ENCODE results near the gene IL11RA. TPM values are rescaled to one million over a fixed set of nuclear protein-coding genes. Genes with fewer than 3 reads are reported as not detected.

IL11RA gene
- total and polyA plus RNA-seq, 10 of the 15 experiments (the other 5 are each of a cell fraction or from before 2014, with no cell fraction given): 0.32 to 5.8 (median 2.2) TPM

- ChIA-PET CTCF (interaction anchor here (1.4 kb wide), 1 partner anchor 9 kb away, joined by 3 read pairs; no protein-coding TSS in a partner anchor), POLR2A (no interaction called here), RAD21 (ENCODE audit: unreplicated experiment) (no interaction called here), SMC1A (ENCODE audit: uncharacterized antibody, unreplicated experiment) (no interaction called here)
- in situ Hi-C loops (cut with MboI): no loop called here
- Histone ChIP-seq H4K20me1 (ENCODE audit: control insufficient read depth, insufficient read depth) (no peaks in the 10 kb centered on the region), H3K9me3 (replicated peaks; ENCODE audit: control insufficient read depth, insufficient read depth, low read length) (no peaks in the 10 kb centered on the region), H3K9ac (ENCODE audit: control insufficient read depth, insufficient read depth, low read length) (no peak overlapping the region), H3K27me3 (replicated peaks in 1 of 2; ENCODE audit: control insufficient read depth in 2 of 2, insufficient read depth in 2 of 2, low read length in 1 of 2) (peaks cover 0 to 1% of the 10 kb centered on the region in 2 experiments; a peak in 1 of 4 replicates), H3K79me2 (ENCODE audit: control insufficient read depth, insufficient read depth, low read length) (no peaks in the 10 kb centered on the region), H3K27ac (ENCODE audit: control insufficient read depth, insufficient read depth) (no peak overlapping the region), H3K36me3 (ENCODE audit: control insufficient read depth in 2 of 2, insufficient read depth in 2 of 2, low read length in 1 of 2) (no peaks in the 10 kb centered on the region), H3K4me1 (ENCODE audit: control insufficient read depth, insufficient read depth, low read length) (no peaks in the 10 kb centered on the region), H3K4me3 (no peak overlapping the region), H3K4me2 (ENCODE audit: control insufficient read depth, insufficient read depth) (no peak overlapping the region), H2AFZ (ENCODE audit: control insufficient read depth, low read depth, low read length) (no peak overlapping the region)
- intact Hi-C loops (cut with micrococcal nuclease; ENCODE audit: unreplicated experiment): no loop called here
- no TSS peak for BruUV-seq (replicated peaks)
- ATAC-seq (no peak), DNase-seq (ENCODE audit: low read depth, low spot score) (no peak), FAIRE-seq (no peak)
- WGBS (ENCODE audit: insufficient coverage, insufficient replicate concordance, low lambda C conversion rate, missing lambda C conversion rate): 4% methylated on average over 2 of the region's 2 CpGs
- TF ChIP-seq, protein P1, sequence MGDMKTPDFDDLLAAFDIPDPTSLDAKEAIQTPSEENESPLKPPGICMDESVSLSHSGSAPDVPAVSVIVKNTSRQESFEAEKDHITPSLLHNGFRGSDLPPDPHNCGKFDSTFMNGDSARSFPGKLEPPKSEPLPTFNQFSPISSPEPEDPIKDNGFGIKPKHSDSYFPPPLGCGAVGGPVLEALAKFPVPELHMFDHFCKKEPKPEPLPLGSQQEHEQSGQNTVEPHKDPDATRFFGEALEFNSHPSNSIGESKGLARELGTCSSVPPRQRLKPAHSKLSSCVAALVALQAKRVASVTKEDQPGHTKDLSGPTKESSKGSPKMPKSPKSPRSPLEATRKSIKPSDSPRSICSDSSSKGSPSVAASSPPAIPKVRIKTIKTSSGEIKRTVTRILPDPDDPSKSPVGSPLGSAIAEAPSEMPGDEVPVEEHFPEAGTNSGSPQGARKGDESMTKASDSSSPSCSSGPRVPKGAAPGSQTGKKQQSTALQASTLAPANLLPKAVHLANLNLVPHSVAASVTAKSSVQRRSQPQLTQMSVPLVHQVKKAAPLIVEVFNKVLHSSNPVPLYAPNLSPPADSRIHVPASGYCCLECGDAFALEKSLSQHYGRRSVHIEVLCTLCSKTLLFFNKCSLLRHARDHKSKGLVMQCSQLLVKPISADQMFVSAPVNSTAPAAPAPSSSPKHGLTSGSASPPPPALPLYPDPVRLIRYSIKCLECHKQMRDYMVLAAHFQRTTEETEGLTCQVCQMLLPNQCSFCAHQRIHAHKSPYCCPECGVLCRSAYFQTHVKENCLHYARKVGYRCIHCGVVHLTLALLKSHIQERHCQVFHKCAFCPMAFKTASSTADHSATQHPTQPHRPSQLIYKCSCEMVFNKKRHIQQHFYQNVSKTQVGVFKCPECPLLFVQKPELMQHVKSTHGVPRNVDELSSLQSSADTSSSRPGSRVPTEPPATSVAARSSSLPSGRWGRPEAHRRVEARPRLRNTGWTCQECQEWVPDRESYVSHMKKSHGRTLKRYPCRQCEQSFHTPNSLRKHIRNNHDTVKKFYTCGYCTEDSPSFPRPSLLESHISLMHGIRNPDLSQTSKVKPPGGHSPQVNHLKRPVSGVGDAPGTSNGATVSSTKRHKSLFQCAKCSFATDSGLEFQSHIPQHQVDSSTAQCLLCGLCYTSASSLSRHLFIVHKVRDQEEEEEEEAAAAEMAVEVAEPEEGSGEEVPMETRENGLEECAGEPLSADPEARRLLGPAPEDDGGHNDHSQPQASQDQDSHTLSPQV (IDR thresholded peaks at IDR 0.05): no peak
- no peak for TF ChIP-seq LARP7 (IDR thresholded peaks at IDR 0.05)
- no peak for TF ChIP-seq KDM1A (IDR thresholded peaks at IDR 0.05; ENCODE audit: borderline replicate concordance)
- TF ChIP-seq, protein P2, sequence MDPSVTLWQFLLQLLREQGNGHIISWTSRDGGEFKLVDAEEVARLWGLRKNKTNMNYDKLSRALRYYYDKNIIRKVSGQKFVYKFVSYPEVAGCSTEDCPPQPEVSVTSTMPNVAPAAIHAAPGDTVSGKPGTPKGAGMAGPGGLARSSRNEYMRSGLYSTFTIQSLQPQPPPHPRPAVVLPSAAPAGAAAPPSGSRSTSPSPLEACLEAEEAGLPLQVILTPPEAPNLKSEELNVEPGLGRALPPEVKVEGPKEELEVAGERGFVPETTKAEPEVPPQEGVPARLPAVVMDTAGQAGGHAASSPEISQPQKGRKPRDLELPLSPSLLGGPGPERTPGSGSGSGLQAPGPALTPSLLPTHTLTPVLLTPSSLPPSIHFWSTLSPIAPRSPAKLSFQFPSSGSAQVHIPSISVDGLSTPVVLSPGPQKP (IDR thresholded peaks at IDR 0.05; ENCODE audit: low read depth, low read length): no peak
- no peak for TF ChIP-seq POLR2AphosphoS2 (IDR thresholded peaks at IDR 0.05; ENCODE audit: low read depth, low read length)
- TF ChIP-seq, protein P3, sequence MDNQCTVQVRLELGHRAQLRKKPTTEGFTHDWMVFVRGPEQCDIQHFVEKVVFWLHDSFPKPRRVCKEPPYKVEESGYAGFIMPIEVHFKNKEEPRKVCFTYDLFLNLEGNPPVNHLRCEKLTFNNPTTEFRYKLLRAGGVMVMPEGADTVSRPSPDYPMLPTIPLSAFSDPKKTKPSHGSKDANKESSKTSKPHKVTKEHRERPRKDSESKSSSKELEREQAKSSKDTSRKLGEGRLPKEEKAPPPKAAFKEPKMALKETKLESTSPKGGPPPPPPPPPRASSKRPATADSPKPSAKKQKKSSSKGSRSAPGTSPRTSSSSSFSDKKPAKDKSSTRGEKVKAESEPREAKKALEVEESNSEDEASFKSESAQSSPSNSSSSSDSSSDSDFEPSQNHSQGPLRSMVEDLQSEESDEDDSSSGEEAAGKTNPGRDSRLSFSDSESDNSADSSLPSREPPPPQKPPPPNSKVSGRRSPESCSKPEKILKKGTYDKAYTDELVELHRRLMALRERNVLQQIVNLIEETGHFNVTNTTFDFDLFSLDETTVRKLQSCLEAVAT (IDR thresholded peaks at IDR 0.05): no peak
- TF ChIP-seq ZSCAN29 (IDR thresholded peaks at IDR 0.05): no peak
- no peak for TF ChIP-seq NR2C1 (IDR thresholded peaks at IDR 0.05)
- TF ChIP-seq MTA2 (IDR thresholded peaks at IDR 0.05; ENCODE audit: low read depth): no peak
- TF ChIP-seq KLF5 (IDR thresholded peaks at IDR 0.05; ENCODE audit: partially characterized antibody): no peak
- TF ChIP-seq, protein P4, sequence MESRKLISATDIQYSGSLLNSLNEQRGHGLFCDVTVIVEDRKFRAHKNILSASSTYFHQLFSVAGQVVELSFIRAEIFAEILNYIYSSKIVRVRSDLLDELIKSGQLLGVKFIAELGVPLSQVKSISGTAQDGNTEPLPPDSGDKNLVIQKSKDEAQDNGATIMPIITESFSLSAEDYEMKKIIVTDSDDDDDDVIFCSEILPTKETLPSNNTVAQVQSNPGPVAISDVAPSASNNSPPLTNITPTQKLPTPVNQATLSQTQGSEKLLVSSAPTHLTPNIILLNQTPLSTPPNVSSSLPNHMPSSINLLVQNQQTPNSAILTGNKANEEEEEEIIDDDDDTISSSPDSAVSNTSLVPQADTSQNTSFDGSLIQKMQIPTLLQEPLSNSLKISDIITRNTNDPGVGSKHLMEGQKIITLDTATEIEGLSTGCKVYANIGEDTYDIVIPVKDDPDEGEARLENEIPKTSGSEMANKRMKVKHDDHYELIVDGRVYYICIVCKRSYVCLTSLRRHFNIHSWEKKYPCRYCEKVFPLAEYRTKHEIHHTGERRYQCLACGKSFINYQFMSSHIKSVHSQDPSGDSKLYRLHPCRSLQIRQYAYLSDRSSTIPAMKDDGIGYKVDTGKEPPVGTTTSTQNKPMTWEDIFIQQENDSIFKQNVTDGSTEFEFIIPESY (IDR thresholded peaks at IDR 0.05): no peak
- TF ChIP-seq, protein P5, sequence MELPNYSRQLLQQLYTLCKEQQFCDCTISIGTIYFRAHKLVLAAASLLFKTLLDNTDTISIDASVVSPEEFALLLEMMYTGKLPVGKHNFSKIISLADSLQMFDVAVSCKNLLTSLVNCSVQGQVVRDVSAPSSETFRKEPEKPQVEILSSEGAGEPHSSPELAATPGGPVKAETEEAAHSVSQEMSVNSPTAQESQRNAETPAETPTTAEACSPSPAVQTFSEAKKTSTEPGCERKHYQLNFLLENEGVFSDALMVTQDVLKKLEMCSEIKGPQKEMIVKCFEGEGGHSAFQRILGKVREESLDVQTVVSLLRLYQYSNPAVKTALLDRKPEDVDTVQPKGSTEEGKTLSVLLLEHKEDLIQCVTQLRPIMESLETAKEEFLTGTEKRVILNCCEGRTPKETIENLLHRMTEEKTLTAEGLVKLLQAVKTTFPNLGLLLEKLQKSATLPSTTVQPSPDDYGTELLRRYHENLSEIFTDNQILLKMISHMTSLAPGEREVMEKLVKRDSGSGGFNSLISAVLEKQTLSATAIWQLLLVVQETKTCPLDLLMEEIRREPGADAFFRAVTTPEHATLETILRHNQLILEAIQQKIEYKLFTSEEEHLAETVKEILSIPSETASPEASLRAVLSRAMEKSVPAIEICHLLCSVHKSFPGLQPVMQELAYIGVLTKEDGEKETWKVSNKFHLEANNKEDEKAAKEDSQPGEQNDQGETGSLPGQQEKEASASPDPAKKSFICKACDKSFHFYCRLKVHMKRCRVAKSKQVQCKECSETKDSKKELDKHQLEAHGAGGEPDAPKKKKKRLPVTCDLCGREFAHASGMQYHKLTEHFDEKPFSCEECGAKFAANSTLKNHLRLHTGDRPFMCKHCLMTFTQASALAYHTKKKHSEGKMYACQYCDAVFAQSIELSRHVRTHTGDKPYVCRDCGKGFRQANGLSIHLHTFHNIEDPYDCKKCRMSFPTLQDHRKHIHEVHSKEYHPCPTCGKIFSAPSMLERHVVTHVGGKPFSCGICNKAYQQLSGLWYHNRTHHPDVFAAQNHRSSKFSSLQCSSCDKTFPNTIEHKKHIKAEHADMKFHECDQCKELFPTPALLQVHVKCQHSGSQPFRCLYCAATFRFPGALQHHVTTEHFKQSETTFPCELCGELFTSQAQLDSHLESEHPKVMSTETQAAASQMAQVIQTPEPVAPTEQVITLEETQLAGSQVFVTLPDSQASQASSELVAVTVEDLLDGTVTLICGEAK (IDR thresholded peaks at IDR 0.05; ENCODE audit: borderline replicate concordance): no peak
Observed at GRCh38 chr9:34707130-34707529, 55.1 kb downstream of the IL11RA start.
